Neural cell (in vitro differentiated cells): Measurements from ENCODE around the gene RABGGTB. TPM values are rescaled to one million over a fixed set of nuclear protein-coding genes. Genes with fewer than 3 reads are reported as not detected.

Experiments
- H2AFZ ChIP-seq: fragments of 200-600, 300-800 bp; sonication (generic), shearing (Covaris generic); 2 replicates; pipeline ENCODE4 v1.6.0; 2014; ENCODE audit warnings: low read depth, mild to moderate bottlenecking, antibody characterized with exemption, low read length, moderate library complexity
- H3F3A ChIP-seq: fragments of 200-600 bp; shearing (Covaris generic); 2 replicates; pipeline ENCODE4 v1.6.1; 2016; ENCODE audit warnings: mild to moderate bottlenecking, moderate library complexity, mixed read lengths, antibody characterized with exemption, low read length; ENCODE audit not compliant: insufficient read depth, poor library complexity, severe bottlenecking
- H3K27ac ChIP-seq: fragments of 200-600, 300-800 bp; sonication (generic), shearing (Covaris generic); 2 replicates; pipeline ENCODE4 v1.5.1; 2014; ENCODE audit warnings: mild to moderate bottlenecking, low read length, moderate library complexity
- H3K27me3 ChIP-seq: fragments of 300-800, 200-600 bp; sonication (generic), shearing (Covaris generic); 2 replicates; pipeline ENCODE4 v1.6.0; 2014; ENCODE audit warnings: mild to moderate bottlenecking, low read depth, low read length, moderate library complexity; ENCODE audit not compliant: insufficient read depth
- H3K36me3 ChIP-seq: fragments of 300-800, 200-600 bp; sonication (generic), shearing (Covaris generic); 2 replicates; pipeline ENCODE4 v1.5.1; 2014; ENCODE audit warnings: mild to moderate bottlenecking, antibody characterized with exemption, low read length, moderate library complexity; ENCODE audit not compliant: insufficient read depth
- H3K4me2 ChIP-seq: fragments of 300-800, 200-600 bp; sonication (generic), shearing (Covaris generic); 2 replicates; pipeline ENCODE4 v1.6.0; 2014; ENCODE audit warnings: mild to moderate bottlenecking, low read length
- H3K4me3 ChIP-seq: fragments of 300-800, 200-600 bp; sonication (generic), shearing (Covaris generic); 2 replicates; pipeline ENCODE4 v1.5.1; 2014; ENCODE audit warnings: mild to moderate bottlenecking, low read length, moderate library complexity
- H3K79me2 ChIP-seq: fragments of 200-600 bp; shearing (Covaris generic); replicated peaks from 2 replicates; pipeline ENCODE4 v1.6.0; 2014; ENCODE audit warnings: mild to moderate bottlenecking, low read length, moderate library complexity; ENCODE audit not compliant: insufficient read depth
- H3K9ac ChIP-seq: fragments of 300-800, 200-600 bp; sonication (generic), shearing (Covaris generic); 2 replicates; pipeline ENCODE4 v1.6.1; 2016; ENCODE audit warnings: mild to moderate bottlenecking, low read length, mixed read lengths
- H3K9me2 ChIP-seq: fragments of 200-600 bp; shearing (Covaris generic); 2 replicates; pipeline ENCODE4 v1.6.1; 2016; ENCODE audit warnings: mild to moderate bottlenecking, low read length, mixed read lengths; ENCODE audit not compliant: insufficient read depth
- H3K9me3 ChIP-seq: fragments of 200-600, 300-800 bp; sonication (generic), shearing (Covaris generic); 2 replicates; pipeline ENCODE4 v1.6.1; 2016; ENCODE audit warnings: mild to moderate bottlenecking, mixed run types, low read length, moderate library complexity, mixed read lengths
- H4K20me1 ChIP-seq: fragments of 200-600 bp; shearing (Covaris generic); 2 replicates; pipeline ENCODE4 v1.6.1; 2016; ENCODE audit warnings: mild to moderate bottlenecking, mixed run types; ENCODE audit not compliant: insufficient read depth
- EP300 ChIP-seq: fragments of 450-650 bp; conservative IDR thresholded peaks from 2 replicates; pipeline ENCODE4 v1.6.1; 2014; ENCODE audit warnings: antibody characterized with exemption, mild to moderate bottlenecking, moderate library complexity; ENCODE audit not compliant: poor library complexity, severe bottlenecking
- EZH2 ChIP-seq: fragments of 200-600, 300-800 bp; shearing (Covaris generic), sonication (generic); IDR thresholded peaks from 2 replicates; pipeline ENCODE4 v1.6.1; 2014; ENCODE audit warnings: antibody characterized with exemption, low read length, borderline replicate concordance, mild to moderate bottlenecking; ENCODE audit not compliant: insufficient read depth, poor library complexity, severe bottlenecking
- MXI1 ChIP-seq: fragments of 450-650 bp; conservative IDR thresholded peaks from 2 replicates; pipeline ENCODE4 v1.6.1; 2014; ENCODE audit warnings: antibody characterized with exemption, mild to moderate bottlenecking; ENCODE audit not compliant: poor library complexity, severe bottlenecking
- POLR2AphosphoS5 ChIP-seq: IDR thresholded peaks from 2 replicates; pipeline ENCODE4 v1.6.1; 2012
- RAD21 ChIP-seq: fragments of 450-650 bp; conservative IDR thresholded peaks from 2 replicates; pipeline ENCODE4 v1.6.1; 2014; ENCODE audit warnings: antibody characterized with exemption, mild to moderate bottlenecking, moderate library complexity
- SMC3 ChIP-seq: fragments of 450-650 bp; conservative IDR thresholded peaks from 2 replicates; pipeline ENCODE4 v1.6.1; 2014; ENCODE audit warnings: antibody characterized with exemption, mild to moderate bottlenecking, moderate library complexity; ENCODE audit not compliant: poor library complexity
- TAF1 ChIP-seq: IDR thresholded peaks from 2 replicates; pipeline ENCODE4 v1.6.1; 2012; ENCODE audit warnings: low read depth
- polyA minus RNA-seq: library from RNA; depleted of rRNA, polyadenylated mRNA; stranded (reverse); fragments of >200 nt; gene quantifications from 2 replicates; pipeline ENCODE4 v1.2.3, GENCODE V29; 2014
- polyA plus RNA-seq: library from polyadenylated mRNA; depleted of rRNA; stranded (reverse); fragments of >200 nt; gene quantifications from 2 replicates; pipeline ENCODE4 v1.2.3, GENCODE V29; 2014
- TF ChIP-seq, protein P1 (sequence below): IDR thresholded peaks from 2 replicates; pipeline ENCODE4 v1.6.1; 2012; ENCODE audit warnings: borderline replicate concordance
- TF ChIP-seq, protein P2 (sequence below): fragments of 450-650 bp; IDR thresholded peaks from 2 replicates; pipeline ENCODE4 v1.5.1; 2014; ENCODE audit warnings: antibody characterized with exemption, mild to moderate bottlenecking, moderate library complexity; ENCODE audit not compliant: poor library complexity, severe bottlenecking

The RABGGTB gene
- 120 and 132 TPM in 2 replicates for polyA plus RNA-seq
- 67.4 and 85.2 TPM in 2 replicates for polyA minus RNA-seq

DNA sequence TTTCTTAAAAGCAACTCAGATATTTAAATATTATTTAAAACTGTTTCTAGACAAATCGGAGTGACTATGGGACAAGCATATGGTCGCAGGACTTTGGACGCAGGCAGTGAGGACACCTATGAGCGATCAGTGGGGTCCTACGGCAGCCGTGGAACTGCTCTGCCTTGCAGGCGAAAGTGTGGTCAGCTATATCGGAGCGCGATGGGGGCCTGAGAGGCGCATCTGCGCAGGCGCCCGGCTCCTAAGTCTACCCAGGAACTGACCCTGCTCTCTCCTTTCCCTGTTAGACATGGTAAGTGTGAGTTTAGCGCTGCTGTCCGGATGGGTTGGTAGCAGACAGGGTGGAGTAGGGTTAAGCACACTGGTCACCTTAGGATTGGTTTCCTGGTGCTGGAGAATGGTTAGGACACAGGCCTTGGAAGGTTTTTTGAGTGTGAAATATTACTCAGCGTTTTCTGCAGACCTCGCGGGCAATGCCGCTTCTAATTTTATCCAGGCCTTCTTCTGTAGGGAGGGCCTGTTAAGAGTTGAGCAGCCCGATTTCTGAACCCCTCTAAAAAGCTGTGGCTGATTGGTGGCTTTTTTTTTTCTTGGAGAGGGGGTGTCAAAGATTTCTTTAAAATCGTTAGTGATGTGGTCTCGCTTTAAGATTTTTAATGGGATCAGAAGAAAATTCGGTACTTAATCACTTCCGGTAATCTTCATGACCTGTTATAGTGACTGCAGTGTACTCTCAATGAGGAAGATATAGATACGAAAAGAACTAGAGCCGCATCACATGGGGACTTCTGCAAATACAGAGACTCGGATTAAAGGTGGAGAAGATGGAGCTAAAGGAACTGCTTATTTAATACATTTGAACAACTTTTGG is at the start of gene RABGGTB:
RABGGTB (plus strand) TSS at position 274 of the 871 bp plus-strand sequence; CDS start at position 290, 16 bp downstream.
- H3K27ac ChIP-seq, result peak within 1 kb of the TSS; percentile 72
- TF ChIP-seq TAF1 (peak; percentile 67), RAD21 (no peak), POLR2AphosphoS5 (peak; percentile 83), SMC3 (peak; percentile 18), MXI1 (peak; percentile 77)
- TF ChIP-seq, protein P1, sequence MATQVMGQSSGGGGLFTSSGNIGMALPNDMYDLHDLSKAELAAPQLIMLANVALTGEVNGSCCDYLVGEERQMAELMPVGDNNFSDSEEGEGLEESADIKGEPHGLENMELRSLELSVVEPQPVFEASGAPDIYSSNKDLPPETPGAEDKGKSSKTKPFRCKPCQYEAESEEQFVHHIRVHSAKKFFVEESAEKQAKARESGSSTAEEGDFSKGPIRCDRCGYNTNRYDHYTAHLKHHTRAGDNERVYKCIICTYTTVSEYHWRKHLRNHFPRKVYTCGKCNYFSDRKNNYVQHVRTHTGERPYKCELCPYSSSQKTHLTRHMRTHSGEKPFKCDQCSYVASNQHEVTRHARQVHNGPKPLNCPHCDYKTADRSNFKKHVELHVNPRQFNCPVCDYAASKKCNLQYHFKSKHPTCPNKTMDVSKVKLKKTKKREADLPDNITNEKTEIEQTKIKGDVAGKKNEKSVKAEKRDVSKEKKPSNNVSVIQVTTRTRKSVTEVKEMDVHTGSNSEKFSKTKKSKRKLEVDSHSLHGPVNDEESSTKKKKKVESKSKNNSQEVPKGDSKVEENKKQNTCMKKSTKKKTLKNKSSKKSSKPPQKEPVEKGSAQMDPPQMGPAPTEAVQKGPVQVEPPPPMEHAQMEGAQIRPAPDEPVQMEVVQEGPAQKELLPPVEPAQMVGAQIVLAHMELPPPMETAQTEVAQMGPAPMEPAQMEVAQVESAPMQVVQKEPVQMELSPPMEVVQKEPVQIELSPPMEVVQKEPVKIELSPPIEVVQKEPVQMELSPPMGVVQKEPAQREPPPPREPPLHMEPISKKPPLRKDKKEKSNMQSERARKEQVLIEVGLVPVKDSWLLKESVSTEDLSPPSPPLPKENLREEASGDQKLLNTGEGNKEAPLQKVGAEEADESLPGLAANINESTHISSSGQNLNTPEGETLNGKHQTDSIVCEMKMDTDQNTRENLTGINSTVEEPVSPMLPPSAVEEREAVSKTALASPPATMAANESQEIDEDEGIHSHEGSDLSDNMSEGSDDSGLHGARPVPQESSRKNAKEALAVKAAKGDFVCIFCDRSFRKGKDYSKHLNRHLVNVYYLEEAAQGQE, result peak; percentile 20
- no peaks in the 10 kb centered on the region for H3K36me3 ChIP-seq
- peak within 1 kb of the TSS; percentile 74 for H3K9ac ChIP-seq
- peaks cover 41% of the 10 kb centered on the region for H3K79me2 ChIP-seq
- no peaks in the 10 kb centered on the region for H3K27me3 ChIP-seq
- H3K4me3 ChIP-seq, result peak within 1 kb of the TSS; percentile 79
- H3K4me2 ChIP-seq, result peak within 1 kb of the TSS; percentile 96
- no peaks in the 10 kb centered on the region for H3F3A ChIP-seq
- H3K9me2 ChIP-seq, result no peaks in the 10 kb centered on the region
- no peaks in the 10 kb centered on the region for H4K20me1 ChIP-seq
- H3K9me3 ChIP-seq, result no peaks in the 10 kb centered on the region
- H2AFZ ChIP-seq, result peak within 1 kb of the TSS; percentile 96

GRCh38 chr1:75742047-75742625 is 43.9 kb upstream of the RABGGTB start:
- H3K4me3 ChIP-seq, result no peak overlapping the region
- no peaks in the 10 kb centered on the region for H4K20me1 ChIP-seq
- TF ChIP-seq POLR2AphosphoS5 (no peak), EP300 (no peak), MXI1 (no peak), RAD21 (no peak), TAF1 (no peak), EZH2 (no peak), SMC3 (no peak)
- TF ChIP-seq, protein P2, sequence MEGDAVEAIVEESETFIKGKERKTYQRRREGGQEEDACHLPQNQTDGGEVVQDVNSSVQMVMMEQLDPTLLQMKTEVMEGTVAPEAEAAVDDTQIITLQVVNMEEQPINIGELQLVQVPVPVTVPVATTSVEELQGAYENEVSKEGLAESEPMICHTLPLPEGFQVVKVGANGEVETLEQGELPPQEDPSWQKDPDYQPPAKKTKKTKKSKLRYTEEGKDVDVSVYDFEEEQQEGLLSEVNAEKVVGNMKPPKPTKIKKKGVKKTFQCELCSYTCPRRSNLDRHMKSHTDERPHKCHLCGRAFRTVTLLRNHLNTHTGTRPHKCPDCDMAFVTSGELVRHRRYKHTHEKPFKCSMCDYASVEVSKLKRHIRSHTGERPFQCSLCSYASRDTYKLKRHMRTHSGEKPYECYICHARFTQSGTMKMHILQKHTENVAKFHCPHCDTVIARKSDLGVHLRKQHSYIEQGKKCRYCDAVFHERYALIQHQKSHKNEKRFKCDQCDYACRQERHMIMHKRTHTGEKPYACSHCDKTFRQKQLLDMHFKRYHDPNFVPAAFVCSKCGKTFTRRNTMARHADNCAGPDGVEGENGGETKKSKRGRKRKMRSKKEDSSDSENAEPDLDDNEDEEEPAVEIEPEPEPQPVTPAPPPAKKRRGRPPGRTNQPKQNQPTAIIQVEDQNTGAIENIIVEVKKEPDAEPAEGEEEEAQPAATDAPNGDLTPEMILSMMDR, result no peak
- TF ChIP-seq, protein P1, result no peak
- H3K27ac ChIP-seq, result no peak overlapping the region
- H3K36me3 ChIP-seq, result peaks cover 4% of the 10 kb centered on the region
- no peak overlapping the region for H3K4me2 ChIP-seq
- H3K9ac ChIP-seq, result no peak overlapping the region
- no peaks in the 10 kb centered on the region for H3K9me3 ChIP-seq
- no peaks in the 10 kb centered on the region for H3K9me2 ChIP-seq
- H2AFZ ChIP-seq, result no peak overlapping the region
- no peaks in the 10 kb centered on the region for H3F3A ChIP-seq
- no peaks in the 10 kb centered on the region for H3K79me2 ChIP-seq
- no peaks in the 10 kb centered on the region for H3K27me3 ChIP-seq
